GM21786 (cell line): ENCODE results near the gene RCOR1.

Experiments used
- ATAC-seq: cut with Tn5 transposase; IDR thresholded peaks from one replicate; pipeline ENCODE4 v1.9.1; 2021; ENCODE audit not compliant: unreplicated experiment

RCOR1 gene

DNA sequence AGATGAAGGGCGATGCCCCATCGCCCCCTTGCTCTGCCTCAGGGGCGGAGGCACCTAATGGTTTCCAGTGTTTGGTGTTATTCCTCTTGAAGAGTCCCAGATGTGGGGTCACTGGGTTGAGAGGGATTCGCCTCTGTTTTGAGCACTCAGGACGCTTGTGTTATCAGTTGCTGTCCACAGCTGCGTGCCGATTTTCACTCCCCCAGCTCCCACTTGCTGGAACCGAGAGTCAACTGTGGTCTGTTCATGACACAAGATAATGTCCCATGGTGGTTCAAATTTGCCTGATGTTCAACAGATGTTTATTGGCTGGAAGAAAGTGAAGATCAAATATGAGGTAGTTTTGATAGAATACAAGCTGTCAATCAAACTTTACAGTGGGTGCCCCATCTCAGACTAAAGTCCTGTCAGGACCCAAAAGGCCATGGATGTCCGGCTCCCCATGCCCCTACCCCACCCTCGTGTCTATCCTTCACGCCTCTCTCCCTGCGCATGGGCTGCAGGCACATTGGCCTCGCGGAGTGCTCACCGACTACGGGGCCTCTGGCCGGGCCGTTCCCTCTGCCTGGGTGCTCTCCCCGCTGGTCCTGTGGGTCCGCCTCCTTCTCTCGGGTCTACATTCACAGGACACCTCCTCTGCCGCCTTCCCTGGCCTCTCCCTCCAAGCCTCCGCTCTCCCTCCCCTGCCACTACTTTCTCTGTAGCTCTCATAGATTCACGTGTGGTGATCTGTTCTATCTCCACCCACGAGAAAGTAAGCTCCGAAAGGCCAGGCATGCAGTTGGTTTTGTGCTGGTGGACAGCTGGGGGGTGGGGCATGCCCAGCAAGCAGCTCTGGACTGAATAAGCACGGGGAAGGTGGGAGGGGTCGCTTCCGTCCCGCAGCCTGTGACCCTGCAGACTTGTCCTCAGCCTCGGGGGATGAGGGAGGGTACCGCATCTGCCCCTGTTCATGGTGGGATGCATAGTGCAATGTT, 178.0 kb downstream of the RCOR1 start:
- no peak for ATAC-seq

DNA sequence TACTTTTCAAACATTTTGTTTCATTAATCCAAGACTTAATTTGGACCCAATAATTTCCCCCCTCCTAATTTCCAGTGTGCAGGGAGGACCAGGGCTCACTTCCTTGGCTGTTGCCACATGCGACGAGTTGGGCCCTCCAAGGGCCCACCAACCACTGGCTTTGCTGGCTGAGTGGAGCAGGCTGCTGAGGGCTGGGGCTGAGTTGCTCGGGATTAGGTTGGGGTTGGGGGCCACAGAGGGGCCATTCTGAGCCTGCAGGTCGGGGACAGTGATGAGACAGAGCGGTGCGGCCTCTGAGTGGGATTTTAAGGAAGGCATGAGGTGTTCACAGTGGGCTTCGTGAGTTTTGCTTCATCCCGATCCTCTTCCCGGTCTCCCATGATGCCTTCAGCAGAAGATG, 178.7 kb downstream of the RCOR1 start:
- ATAC-seq = no peak

DNA sequence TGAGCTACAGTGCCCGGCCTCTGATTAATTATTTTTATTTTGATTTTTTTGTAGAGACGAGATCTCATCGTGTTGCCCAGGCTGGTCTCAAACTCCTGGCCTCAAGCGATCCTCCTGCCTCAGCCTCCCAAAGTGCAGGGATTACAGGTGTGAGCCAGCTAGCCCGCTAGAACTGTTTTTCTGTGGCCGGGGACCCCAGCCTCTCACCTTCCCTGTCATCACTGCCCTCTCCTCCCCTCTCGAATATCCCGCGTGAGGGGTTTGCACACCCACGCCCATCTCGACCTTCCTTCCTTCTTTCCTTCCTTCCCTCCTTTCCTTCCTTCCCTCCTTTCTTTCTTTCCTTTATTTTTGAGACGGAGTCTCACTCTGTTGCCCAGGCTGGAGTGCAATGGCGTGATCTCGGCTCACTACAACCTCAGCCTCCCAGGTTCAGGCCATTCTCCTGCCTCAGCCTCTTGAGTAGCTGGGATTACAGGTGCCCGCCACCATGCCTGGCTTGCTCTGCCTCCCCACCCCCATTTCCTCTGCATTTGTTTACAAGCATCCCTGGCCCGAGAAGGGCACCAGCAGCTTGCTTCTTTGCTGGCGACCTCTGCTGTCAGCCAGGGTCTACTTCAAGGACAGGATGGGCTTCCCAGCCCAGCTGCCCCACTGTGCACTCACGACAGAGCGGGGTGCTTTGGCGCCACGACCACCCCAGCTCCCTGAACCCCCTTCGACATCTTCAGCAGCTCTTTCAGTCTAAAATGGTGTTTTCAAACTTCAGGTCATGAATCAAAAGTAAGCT, 180.5 kb downstream of the RCOR1 start:
- no peak for ATAC-seq

DNA sequence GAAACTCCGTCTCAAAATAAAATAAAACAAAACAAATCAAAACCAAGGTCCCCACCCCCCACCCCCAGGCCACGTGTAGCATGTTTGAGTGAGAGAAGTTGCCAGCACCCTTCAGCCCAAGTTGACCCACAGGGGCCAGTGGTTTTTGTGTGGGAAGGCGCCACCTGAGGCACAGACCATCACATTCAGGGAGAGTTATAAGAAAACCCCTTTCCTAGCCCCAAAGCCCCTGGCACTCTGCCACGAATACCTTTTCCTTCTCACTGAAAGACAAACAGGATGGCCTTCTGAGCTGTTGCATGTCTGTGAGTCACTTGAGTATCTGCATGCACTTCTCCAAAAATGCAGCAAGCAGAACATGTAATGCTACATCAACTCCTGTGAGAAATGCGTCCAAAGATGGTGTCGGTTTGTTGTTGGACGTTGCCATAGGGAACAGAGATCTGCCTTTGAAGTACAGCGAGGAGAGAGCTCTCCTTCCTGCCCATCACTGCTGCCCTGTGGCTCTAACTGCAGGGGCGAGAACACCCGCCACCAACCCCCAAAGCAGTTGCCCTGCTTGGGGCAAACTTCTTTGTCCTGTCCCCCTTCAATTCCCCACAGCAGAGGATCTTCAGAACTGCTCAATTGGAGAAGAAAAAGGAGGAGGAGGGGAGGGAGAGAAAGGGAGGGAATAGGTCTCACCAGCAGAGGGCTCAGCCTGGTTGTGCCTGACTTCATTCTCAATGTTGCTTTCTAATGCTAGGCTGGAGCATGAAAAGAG, 182.1 kb downstream of the RCOR1 start:
- peak; percentile 39 for ATAC-seq

DNA sequence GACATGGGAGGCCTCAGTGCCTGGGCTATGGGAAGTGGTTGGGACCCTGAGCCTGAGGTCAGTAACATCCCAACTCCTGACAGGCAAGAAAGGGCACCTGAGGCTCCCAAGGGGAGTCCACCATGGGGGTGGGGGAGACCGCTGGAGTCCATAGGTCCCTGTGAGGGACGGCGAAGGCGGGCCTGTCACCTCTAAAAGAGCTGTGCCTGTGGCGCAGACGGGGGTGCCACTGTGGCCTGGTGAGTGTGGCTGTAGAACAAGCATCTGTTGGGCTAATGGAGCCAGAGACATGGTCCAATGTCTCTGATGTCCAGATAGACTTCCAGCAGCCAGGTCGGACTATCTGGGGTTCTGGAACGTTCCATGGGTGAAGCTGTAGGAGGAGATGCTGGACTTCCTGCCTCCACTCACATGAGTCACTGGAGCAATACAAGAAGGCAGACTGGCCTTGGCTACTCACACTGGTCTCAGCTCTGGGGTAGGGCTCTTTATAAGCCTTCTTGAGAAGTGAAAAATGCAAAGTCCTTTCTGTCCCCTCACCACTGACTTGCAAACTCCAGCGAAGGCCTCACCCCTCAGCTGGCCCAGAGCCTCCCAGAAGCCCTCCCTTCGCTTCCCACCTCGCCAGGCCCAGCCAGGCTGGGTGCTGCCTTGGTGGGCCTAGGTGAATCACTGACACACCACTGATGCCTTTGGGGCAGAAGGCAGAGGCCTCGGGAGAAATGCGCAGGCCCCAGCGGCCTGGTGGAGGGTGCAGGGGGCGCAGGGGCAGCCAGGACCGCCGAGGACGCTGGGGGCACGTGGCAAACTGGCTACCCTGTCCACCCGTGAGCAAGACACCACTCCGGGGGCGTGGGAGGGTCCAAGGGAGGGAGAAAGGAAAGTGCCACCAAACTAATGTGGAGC, 183.7 kb downstream of the RCOR1 start:
- no peak for ATAC-seq

DNA sequence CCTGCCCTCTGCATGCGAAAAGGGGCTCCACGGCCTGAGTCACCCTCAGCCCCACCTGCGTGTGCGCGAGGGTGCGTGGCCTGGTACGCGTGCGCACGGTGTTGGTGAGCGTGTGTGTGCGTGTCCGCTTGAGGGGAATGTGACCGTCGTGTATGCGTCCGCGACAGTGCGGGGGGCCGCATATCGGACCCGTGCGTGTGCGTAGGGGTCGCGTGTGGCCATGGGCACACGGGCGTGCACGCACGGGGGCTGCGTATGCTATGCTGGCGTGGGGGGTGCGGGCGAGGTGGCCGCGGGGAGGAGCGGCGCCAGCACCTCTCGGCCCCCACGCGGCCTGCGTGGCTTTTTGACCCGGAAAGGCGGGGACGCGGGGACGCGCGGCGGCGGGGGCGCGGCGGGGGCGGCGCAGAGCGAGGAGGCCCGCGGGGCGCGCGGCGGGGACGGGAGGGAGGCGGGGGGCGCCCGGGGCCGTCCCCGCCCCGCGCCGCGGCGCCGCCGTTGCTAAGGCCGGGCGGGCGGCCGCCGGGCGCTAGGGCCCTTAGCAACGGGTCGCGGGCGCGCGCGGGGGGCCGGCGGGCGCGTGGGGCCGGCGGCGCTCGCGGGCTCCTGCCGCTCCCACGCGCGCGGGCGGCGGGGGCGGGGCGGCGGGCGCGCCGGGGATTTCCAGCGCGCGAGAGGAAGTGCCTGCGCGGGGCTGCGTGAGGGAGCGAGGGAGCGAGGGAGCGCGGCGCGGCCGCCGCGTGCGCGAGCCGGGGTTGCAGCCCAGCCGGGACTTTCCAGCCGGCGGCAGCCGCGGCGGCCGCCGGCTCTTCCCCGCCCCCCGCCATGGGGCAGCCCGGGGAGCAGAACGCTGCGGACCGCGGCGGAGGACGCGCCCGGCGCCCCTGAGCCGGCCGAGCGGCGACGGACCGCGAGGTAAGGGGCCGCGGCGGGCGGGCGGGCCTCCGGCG, 184.6 kb downstream of the RCOR1 start, which contains the start of gene TRAF3:
TSS of gene TRAF3 (plus strand) at position 689 of the 950 bp plus-strand sequence. CDS start 92,753 bp downstream, outside the sequence.
- peak; percentile 28 for ATAC-seq

DNA sequence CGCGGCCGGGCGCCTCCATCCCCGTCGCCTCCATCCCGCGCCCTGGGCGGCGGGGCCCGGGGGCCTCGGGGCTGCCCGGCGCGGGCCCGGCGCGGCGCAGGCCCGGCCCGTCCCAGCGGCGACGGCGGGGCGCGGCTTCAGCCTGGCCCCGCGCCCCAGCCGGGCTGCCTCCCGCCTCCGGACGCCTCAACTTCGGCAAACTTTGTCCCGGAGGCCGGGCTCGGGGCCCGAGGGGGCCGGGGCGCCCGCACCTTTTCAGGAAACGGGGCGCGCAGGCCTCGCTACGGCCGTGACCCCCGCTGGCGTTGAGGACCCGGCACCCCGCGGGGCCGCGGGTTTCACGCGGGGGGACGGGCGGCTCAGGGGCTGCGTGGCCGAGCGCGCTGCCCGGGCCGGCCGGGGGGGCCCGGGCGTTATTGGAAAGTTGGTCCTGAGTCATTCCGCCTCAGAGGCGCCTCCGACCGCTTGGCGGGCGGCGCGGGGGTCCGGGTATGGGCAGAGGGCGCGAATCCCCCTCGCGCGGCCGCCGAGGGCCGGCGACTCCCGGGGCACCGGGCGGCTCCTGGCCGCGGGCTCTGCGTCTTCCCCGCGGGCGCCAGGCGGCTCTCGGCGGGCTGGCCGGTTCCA, 185.4 kb downstream of the RCOR1 start:
- ATAC-seq = no peak

DNA sequence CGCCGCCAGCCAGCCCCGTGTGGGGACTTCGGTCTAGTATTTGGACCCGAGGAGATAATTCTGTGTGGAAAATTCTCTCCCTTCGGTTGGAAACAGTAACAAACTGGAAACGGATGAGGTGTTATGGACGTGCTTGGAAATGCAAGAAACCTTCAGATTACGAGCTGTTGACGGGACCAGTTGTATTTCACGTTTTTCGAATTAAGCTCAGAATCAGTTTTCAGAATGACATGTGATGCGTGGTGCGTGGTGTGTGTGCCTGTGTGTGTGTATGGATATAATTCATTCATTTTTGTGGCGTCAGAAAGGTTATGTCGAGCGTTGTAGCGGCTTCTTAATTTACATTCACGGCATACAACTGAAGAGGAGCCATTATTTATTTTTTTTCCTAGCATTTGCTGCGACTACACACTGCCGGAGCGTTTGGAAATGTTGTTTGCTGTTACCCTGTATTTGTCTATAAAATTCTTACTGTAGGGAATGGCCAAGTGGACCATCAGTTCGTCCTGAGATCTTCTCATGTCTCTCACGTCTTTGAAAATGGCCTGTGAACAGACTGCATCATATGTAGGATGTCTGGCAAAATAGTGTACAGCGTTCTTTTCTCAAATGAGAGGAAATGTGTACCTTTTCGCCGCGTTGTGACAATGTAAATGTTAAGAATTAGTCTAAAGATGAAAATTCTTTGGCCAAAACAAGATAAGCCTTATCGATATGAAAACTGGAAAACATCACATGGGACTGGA, 186.1 kb downstream of the RCOR1 start:
- ATAC-seq = no peak

DNA sequence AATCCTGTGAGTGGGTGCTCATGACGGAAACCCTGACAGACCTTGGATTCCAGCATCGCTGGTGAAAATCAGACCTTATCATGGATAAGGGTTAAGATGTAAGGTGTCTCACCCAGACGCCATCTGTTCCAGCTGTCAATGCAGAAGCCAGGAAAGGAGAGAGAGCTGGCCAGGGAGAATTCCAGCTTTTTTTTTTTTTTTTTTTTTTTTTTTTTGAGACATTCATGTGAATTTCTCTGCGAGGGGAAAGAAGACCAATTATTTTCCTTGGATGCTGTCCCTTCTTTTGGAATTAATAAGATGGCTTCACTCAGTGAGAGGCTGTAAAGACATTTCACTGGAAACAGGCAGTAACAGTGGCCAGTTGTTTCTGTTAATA, 186.6 kb downstream of the RCOR1 start:
- no peak for ATAC-seq

DNA sequence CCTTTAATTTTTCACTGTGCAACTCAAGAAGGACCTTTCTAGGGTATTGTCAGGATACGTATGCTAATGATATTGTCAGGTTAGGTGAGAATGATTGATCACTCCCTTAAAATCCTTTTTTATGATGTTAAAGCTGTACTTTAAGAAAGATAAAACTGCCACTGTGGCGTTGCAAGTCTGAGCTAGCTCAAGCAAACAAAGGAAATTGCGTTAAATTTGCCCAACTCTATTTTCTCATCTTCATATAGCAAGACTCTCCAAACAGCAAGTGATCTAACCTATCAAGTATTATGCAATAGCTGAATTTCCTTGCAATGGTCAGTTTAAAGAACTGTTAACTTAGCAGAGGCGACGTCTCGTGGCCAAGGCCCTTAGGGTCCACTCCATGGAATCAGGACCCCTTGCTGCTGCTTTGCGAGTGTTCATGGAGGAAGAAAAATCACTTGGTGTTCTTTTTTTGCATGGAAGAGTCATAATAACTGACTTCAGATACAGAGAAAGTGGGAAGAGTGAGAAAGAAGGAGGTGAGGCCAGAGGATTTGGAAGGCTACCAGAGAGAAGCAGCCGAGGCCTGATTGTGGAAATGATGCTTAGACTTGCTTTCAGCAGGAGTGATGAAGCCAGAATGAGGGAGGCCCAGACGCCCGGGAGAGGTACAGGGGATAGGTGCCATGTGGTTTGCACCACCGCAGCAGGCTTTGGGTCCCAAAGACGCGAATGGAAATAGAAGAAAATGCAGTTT, 187.3 kb downstream of the RCOR1 start:
- no peak for ATAC-seq
